ENCODE results near the gene RABGAP1L. TPM values are rescaled to one million over a fixed set of nuclear protein-coding genes. Genes with fewer than 3 reads are reported as not detected.
"Not testable (repeated sequence)": the region's sequence is repeated elsewhere in the genome, so short reads cannot be mapped to it uniquely, and the experiment has no call there.

Gene RABGAP1L
- total and polyA plus RNA-seq, 5 experiments from 2014 or later: 36.8 to 93.6 (median 59.8) TPM

- Mint-ChIP-seq H3K27me3 (no peaks in the 10 kb centered on the region), H3K36me3 (peaks cover 48 to 69% (median 53%) of the 10 kb centered on the region in 3 donors), H3K9me3 (peaks cover 6 to 62% (median 52%) of the 10 kb centered on the region in 9 donors), H3K4me1 (peaks cover 2 to 16% (median 7%) of the 10 kb centered on the region in 4 donors), H3K27ac (peak overlapping the region in 1 of 10 donors; percentile 8), H3K4me3 (peak overlapping the region in 2 of 10 donors; percentile 5 to 12)
- DNase-seq: no peak
- ATAC-seq: no peak
- POLR2A ChIA-PET: no interaction called here
Measured at GRCh38 chr1:174324939-174325338, 165.6 kb downstream of the RABGAP1L start.

- DNase-seq (no peak), ATAC-seq (no peak)
- Mint-ChIP-seq H3K27ac (no peak overlapping the region), H3K27me3 (no peaks in the 10 kb centered on the region), H3K4me1 (peaks cover 2 to 18% (median 8%) of the 10 kb centered on the region in 4 donors), H3K36me3 (peaks cover 35 to 57% (median 40%) of the 10 kb centered on the region in 3 donors), H3K9me3 (peaks cover 6 to 48% (median 38%) of the 10 kb centered on the region in 9 donors), H3K4me3 (no peak overlapping the region)
- POLR2A ChIA-PET: no interaction called here
Measured at GRCh38 chr1:174326278-174326677, 167.0 kb downstream of the RABGAP1L start.

GRCh38 chr1:174333437-174333836 lies 174.1 kb downstream of the RABGAP1L start:
- DNase-seq (no peak), ATAC-seq (no peak)
- no peaks in the 10 kb centered on the region for H3K27me3 Mint-ChIP-seq
- peaks cover 0 to 4% (median 3%) of the 10 kb centered on the region in 3 donors for H3K36me3 Mint-ChIP-seq
- H3K27ac Mint-ChIP-seq: peak overlapping the region in 1 of 10 donors; percentile 77
- H3K9me3 Mint-ChIP-seq: peaks cover 0 to 4% (median 0%) of the 10 kb centered on the region in 9 donors
- POLR2A ChIA-PET: no interaction called here
- no peak overlapping the region for H3K4me3 Mint-ChIP-seq
- peaks cover 0 to 12% (median 5%) of the 10 kb centered on the region in 4 donors for H3K4me1 Mint-ChIP-seq

DNA sequence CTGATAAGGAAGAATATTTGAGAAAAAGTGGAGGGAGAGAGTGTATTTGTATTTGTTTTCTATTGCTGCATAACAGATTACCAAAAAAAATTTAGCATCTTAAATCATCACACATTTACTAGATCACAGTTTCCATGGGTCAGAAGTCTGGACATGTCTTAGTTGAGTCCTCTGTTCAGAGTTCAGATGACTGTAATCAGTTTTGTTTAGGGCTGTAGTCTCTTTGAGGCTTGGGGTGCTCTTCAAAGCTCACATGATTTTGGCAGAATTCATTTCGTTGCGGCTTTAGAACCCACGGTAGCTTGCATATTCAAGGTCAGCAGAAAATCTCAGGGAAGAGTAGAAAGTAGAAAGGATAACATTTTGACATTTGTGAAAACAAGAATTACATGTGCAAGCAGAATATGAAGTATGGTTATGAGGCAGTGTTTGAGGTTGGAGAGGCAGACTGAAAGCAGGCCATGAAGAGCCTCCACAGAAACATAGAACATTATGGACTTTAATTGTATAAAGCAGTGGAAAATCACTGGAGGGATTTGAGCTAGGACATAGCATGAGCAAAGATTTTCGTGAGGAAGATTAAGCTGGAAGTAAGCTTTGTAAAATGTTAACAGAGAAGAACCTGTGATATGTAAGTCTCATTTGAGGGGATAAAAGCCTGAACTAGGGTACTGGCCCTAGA lies 177.8 kb downstream of the RABGAP1L start:
- Mint-ChIP-seq H3K36me3 (peaks cover 6 to 14% (median 10%) of the 10 kb centered on the region in 3 donors), H3K9me3 (peaks cover 0 to 9% (median 3%) of the 10 kb centered on the region in 9 donors), H3K27me3 (no peaks in the 10 kb centered on the region), H3K4me1 (peaks cover 0 to 8% (median 3%) of the 10 kb centered on the region in 4 donors), H3K4me3 (no peak overlapping the region), H3K27ac (peak overlapping the region in 2 of 10 donors; percentile 3 to 7)
- POLR2A ChIA-PET: no interaction called here
- ATAC-seq: no peak
- no peak for DNase-seq

DNA sequence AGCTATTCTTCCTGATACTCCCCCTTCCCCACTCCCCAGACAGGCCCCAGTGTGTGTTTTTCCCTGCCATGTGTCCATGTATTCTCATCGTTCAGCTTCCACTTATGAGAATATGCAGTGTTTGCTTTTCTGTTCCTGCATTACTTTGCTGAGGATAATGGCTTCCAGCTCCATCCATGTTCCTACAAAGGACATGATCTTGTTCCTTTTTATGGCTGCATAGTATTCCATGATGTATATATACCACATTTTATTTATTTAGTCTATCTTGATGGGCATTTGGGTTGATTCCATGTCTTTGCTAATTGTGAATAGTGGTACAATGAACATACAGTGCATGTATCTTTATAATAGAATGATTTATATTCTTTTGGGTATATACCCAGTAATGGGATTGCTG lies 181.1 kb downstream of the RABGAP1L start:
- POLR2A ChIA-PET, ATAC-seq, H3K4me3 Mint-ChIP-seq, H3K27ac Mint-ChIP-seq, H3K9me3 Mint-ChIP-seq, DNase-seq, H3K27me3 Mint-ChIP-seq: not testable (repeated sequence)
- peaks cover 0 to 13% (median 9%) of the 10 kb centered on the region in 4 donors for H3K4me1 Mint-ChIP-seq
- H3K36me3 Mint-ChIP-seq: peaks cover 6 to 11% (median 10%) of the 10 kb centered on the region in 3 donors

- H3K9me3 Mint-ChIP-seq: peaks cover 7 to 32% (median 16%) of the 10 kb centered on the region in 9 donors
- no peak overlapping the region for H3K27ac Mint-ChIP-seq
- no peaks in the 10 kb centered on the region for H3K27me3 Mint-ChIP-seq
- H3K4me3 Mint-ChIP-seq: no peak overlapping the region
- DNase-seq (no peak), ATAC-seq (no peak)
- H3K4me1 Mint-ChIP-seq: peaks cover 1 to 19% (median 8%) of the 10 kb centered on the region in 4 donors
- POLR2A ChIA-PET: no interaction called here
- H3K36me3 Mint-ChIP-seq: peaks cover 20 to 34% (median 25%) of the 10 kb centered on the region in 3 donors
Measured at GRCh38 chr1:174344162-174344561, 184.8 kb downstream of the RABGAP1L start.

DNA sequence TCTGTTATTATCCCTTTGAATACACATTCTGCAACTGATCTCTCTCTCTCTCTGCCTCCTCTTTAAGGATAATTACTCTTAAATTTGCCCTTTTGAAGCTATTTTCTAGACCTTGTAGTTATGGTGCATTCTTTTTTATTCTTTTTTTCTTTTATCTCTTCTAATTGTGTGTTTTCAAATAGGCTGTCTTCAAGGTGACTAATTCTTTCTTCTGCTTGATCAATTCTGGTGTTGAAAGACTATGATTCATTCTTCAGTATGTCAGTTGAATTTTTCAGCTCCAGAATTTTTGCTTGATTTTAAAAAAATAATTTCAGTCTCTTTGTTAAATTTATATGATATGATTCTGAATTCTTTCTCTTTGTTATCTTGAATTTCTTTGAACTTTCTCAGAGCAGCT lies 192.8 kb downstream of the RABGAP1L start:
- no peak for DNase-seq
- H3K4me1 Mint-ChIP-seq: peaks cover 0 to 9% (median 5%) of the 10 kb centered on the region in 4 donors
- H3K27ac Mint-ChIP-seq: peak overlapping the region in 1 of 10 donors; percentile 70
- POLR2A ChIA-PET: no interaction called here
- no peak overlapping the region for H3K4me3 Mint-ChIP-seq
- H3K27me3 Mint-ChIP-seq: no peaks in the 10 kb centered on the region
- ATAC-seq: no peak
- peaks cover 25 to 35% (median 31%) of the 10 kb centered on the region in 3 donors for H3K36me3 Mint-ChIP-seq
- peaks cover 2 to 18% (median 8%) of the 10 kb centered on the region in 9 donors for H3K9me3 Mint-ChIP-seq

- H3K4me1 Mint-ChIP-seq: peaks cover 0 to 9% (median 5%) of the 10 kb centered on the region in 4 donors
- DNase-seq (no peak), ATAC-seq (no peak)
- H3K27me3 Mint-ChIP-seq: no peaks in the 10 kb centered on the region
- peaks cover 19 to 25% (median 23%) of the 10 kb centered on the region in 3 donors for H3K36me3 Mint-ChIP-seq
- no peak overlapping the region for H3K27ac Mint-ChIP-seq
- peaks cover 0 to 9% (median under 1%) of the 10 kb centered on the region in 9 donors for H3K9me3 Mint-ChIP-seq
- H3K4me3 Mint-ChIP-seq: peak overlapping the region in 1 of 10 donors; percentile 19
- POLR2A ChIA-PET: no interaction called here
Measured at GRCh38 chr1:174352883-174353608, 193.7 kb downstream of the RABGAP1L start.

DNA sequence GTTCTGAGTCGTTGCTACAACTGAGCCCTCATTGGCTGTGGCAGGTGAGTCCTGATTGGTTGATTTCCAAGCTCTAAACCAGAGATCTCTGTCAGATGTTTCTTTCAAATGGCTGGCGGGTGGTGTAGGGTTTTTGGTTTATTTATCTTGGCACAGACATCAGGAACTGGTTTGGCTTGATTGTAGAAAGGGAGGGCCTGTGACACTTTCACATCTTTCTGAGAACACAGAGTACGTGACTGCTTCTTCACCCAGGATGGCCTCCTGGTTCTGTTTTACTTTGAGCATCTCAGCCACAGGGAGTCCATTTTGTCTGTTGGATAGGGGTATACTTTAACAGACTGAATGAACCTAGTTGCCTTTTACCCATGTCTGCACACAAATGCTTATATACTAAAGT lies 199.0 kb downstream of the RABGAP1L start:
- ATAC-seq: no peak
- no peak overlapping the region for H3K4me3 Mint-ChIP-seq
- POLR2A ChIA-PET: no interaction called here
- H3K9me3 Mint-ChIP-seq: peaks cover 0 to 5% (median 0%) of the 10 kb centered on the region in 9 donors
- peaks cover 7 to 14% (median 11%) of the 10 kb centered on the region in 4 donors for H3K4me1 Mint-ChIP-seq
- H3K27me3 Mint-ChIP-seq: no peaks in the 10 kb centered on the region
- DNase-seq: no peak
- H3K27ac Mint-ChIP-seq: peak overlapping the region in 1 of 10 donors; percentile 44
- H3K36me3 Mint-ChIP-seq: peaks cover 5 to 21% (median 11%) of the 10 kb centered on the region in 3 donors

- POLR2A ChIA-PET: no interaction called here
- ATAC-seq: no peak
- Mint-ChIP-seq H3K27me3 (no peaks in the 10 kb centered on the region), H3K27ac (peak overlapping the region in 2 of 10 donors; percentile 7 to 55), H3K36me3 (peaks cover under 1 to 20% (median 9%) of the 10 kb centered on the region in 3 donors), H3K4me3 (no peak overlapping the region), H3K9me3 (peaks cover 0 to 5% (median 0%) of the 10 kb centered on the region in 9 donors), H3K4me1 (peaks cover 7 to 14% (median 12%) of the 10 kb centered on the region in 4 donors)
- peak in 2 of 10 donors; percentile 2 for DNase-seq
Measured at GRCh38 chr1:174358786-174359453, 199.6 kb downstream of the RABGAP1L start.

DNA sequence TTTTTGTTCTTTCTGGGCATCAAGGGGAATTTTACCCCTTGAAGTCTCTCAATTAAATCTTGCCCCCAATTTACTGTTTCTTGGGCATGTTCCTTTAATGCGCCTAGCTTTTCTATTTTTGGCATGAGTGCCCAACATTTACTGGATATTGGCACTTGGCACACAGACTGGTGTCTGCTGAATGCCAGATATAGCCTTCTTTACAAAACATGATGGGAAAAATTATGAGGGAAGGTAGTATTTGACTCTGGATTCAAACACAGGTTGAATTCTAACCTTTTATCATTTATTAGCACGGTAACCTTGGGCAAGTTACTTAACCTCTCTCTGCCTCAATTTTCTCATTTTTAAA lies 200.1 kb downstream of the RABGAP1L start:
- no peaks in the 10 kb centered on the region for H3K27me3 Mint-ChIP-seq
- ATAC-seq: no peak
- no peak for DNase-seq
- POLR2A ChIA-PET: no interaction called here
- H3K4me1 Mint-ChIP-seq: peaks cover 7 to 14% (median 12%) of the 10 kb centered on the region in 4 donors
- H3K27ac Mint-ChIP-seq: peak overlapping the region in 1 of 10 donors; percentile 7
- peaks cover 0 to 18% (median 9%) of the 10 kb centered on the region in 3 donors for H3K36me3 Mint-ChIP-seq
- H3K9me3 Mint-ChIP-seq: peaks cover 0 to 5% (median 0%) of the 10 kb centered on the region in 9 donors
- H3K4me3 Mint-ChIP-seq: no peak overlapping the region

GRCh38 chr1:174364996-174365736 lies 205.8 kb downstream of the RABGAP1L start:
- peaks cover 4 to 22% (median 12%) of the 10 kb centered on the region in 3 donors for H3K36me3 Mint-ChIP-seq

More at GRCh38 chr1:174364996-174365736, 205.8 kb downstream of the RABGAP1L start:
- H3K4me3 Mint-ChIP-seq: no peak overlapping the region
- ATAC-seq (no peak), DNase-seq (no peak)
- H3K9me3 Mint-ChIP-seq: peaks cover 0 to 5% (median 0%) of the 10 kb centered on the region in 9 donors
- peaks cover 3 to 13% (median 8%) of the 10 kb centered on the region in 4 donors for H3K4me1 Mint-ChIP-seq
- POLR2A ChIA-PET: no interaction called here
- H3K27ac Mint-ChIP-seq: no peak overlapping the region
- H3K27me3 Mint-ChIP-seq: no peaks in the 10 kb centered on the region

Measured in naive thymus-derived CD8-positive, alpha-beta T cell (primary cell).